ENCODE results near the gene HERC3.

HERC3 gene

GRCh38 chr4:88752076-88752463 is 159.8 kb downstream of the HERC3 start:
- DNase-seq, result no peak

GRCh38 chr4:88752754-88753153 is 160.5 kb downstream of the HERC3 start:
- DNase-seq, result no peak

- DNase-seq, result no peak
Measured at GRCh38 chr4:88753658-88754571, 161.6 kb downstream of the HERC3 start.

GRCh38 chr4:88754796-88755195 is 162.5 kb downstream of the HERC3 start:
- no peak for DNase-seq

GRCh38 chr4:88755454-88755853 is 163.2 kb downstream of the HERC3 start:
- DNase-seq, result no peak

GRCh38 chr4:88756149-88756548 is 163.9 kb downstream of the HERC3 start:
- no peak for DNase-seq

GRCh38 chr4:88757067-88757466 is 164.8 kb downstream of the HERC3 start:
- no peak for DNase-seq

GRCh38 chr4:88757776-88758175 is 165.5 kb downstream of the HERC3 start:
- no peak for DNase-seq
